ENCODE results near the gene APPL2. TPM values are rescaled to one million over a fixed set of nuclear protein-coding genes. Genes with fewer than 3 reads are reported as not detected.
"Not testable (repeated sequence)": the region's sequence is repeated elsewhere in the genome, so short reads cannot be mapped to it uniquely, and the experiment has no call there.

Gene APPL2
- total RNA-seq, 1 experiment from 2014 or later, result 49.2 TPM

DNA sequence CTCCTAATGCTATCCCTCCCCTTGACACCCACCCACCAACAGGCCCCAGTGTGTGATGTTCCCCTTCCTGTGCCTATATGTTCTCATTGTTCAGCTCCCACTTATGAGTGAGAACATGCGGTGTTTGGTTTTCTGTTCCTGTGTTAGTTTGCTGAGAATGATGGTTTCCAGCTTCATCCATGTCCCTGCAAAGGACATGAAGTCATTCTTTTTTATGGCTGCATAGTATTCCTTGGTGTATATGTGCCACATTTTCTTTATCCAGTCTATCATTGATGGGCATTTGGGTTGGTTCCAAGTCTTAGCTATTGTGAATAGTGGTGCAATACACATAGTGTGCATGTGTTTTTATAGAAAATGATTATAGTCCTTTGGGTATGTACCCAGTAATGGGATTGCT lies 56.9 kb downstream of the APPL2 start:
- POLR2A ChIA-PET; H3K9me3 ChIP-seq; H3K4me1 ChIP-seq; intact Hi-C loops (cut with micrococcal nuclease; ENCODE audit: unreplicated experiment); H3K27ac Mint-ChIP-seq (ENCODE audit: unreplicated experiment); H3K36me3 ChIP-seq (ENCODE audit: control insufficient read depth, insufficient read depth, low read length); H3K27me3 Mint-ChIP-seq (ENCODE audit: insufficient read depth, unreplicated experiment); H3K4me3 ChIP-seq (ENCODE audit: low read depth, low read length); H3K4me1 Mint-ChIP-seq (ENCODE audit: low read depth, unreplicated experiment); CTCF ChIA-PET; DNase-seq; H3K4me3 Mint-ChIP-seq (ENCODE audit: unreplicated experiment); H3K27me3 ChIP-seq (replicated peaks; ENCODE audit: control insufficient read depth, insufficient read depth, low read length): not testable (repeated sequence)
- BruUV-seq (replicated peaks), result TSS peak; percentile 4
- Mint-ChIP-seq H3K9me3 (ENCODE audit: unreplicated experiment) (peaks cover 20% of the 10 kb centered on the region), H3K36me3 (ENCODE audit: insufficient read depth, unreplicated experiment) (peaks cover 68% of the 10 kb centered on the region)

- H3K36me3 Mint-ChIP-seq (ENCODE audit: insufficient read depth, unreplicated experiment), result peaks cover 56% of the 10 kb centered on the region
- H3K4me1 Mint-ChIP-seq (ENCODE audit: low read depth, unreplicated experiment), result no peaks in the 10 kb centered on the region
- ChIA-PET POLR2A (no interaction called here), CTCF (no interaction called here)
- no peaks in the 10 kb centered on the region for H3K27me3 Mint-ChIP-seq (ENCODE audit: insufficient read depth, unreplicated experiment)
- intact Hi-C loops (cut with micrococcal nuclease; ENCODE audit: unreplicated experiment), result no loop called here
- H3K36me3 ChIP-seq (ENCODE audit: control insufficient read depth, insufficient read depth, low read length), result 0 out of 2 replicates have a peak, but pooled peaks cover 1% of the 10 kb centered on the region
- H3K4me1 ChIP-seq, result no peaks in the 10 kb centered on the region
- no peaks in the 10 kb centered on the region for H3K27me3 ChIP-seq (replicated peaks; ENCODE audit: control insufficient read depth, insufficient read depth, low read length)
- TF ChIP-seq CTCF (IDR thresholded peaks at IDR 0.05; ENCODE audit: insufficient read depth in 1 of 2, low read depth in 1 of 2, low read length in 1 of 2, severe bottlenecking in 1 of 2, unreplicated experiment in 1 of 2), result no peak
- H3K9me3 ChIP-seq, result no peaks in the 10 kb centered on the region
- no peak overlapping the region for H3K4me3 Mint-ChIP-seq (ENCODE audit: unreplicated experiment)
- H3K27ac Mint-ChIP-seq (ENCODE audit: unreplicated experiment), result no peak overlapping the region
- peaks cover 10% of the 10 kb centered on the region for H3K9me3 Mint-ChIP-seq (ENCODE audit: unreplicated experiment)
- BruUV-seq (replicated peaks), result no TSS peak
- no peak for DNase-seq
- no peak overlapping the region for H3K4me3 ChIP-seq (ENCODE audit: low read depth, low read length)
These were observed 58.8 kb downstream of the APPL2 start for GRCh38 chr12:105177208-105177607.

- peaks cover 53% of the 10 kb centered on the region for H3K36me3 Mint-ChIP-seq (ENCODE audit: insufficient read depth, unreplicated experiment)
- no peaks in the 10 kb centered on the region for H3K9me3 Mint-ChIP-seq (ENCODE audit: unreplicated experiment)
- BruUV-seq (replicated peaks), result no TSS peak
- POLR2A ChIA-PET, result no interaction called here
- intact Hi-C loops (cut with micrococcal nuclease; ENCODE audit: unreplicated experiment), result no loop called here
- H3K27ac Mint-ChIP-seq (ENCODE audit: unreplicated experiment), result no peak overlapping the region
- Histone ChIP-seq H3K36me3 (ENCODE audit: control insufficient read depth, insufficient read depth, low read length) (0 out of 2 replicates have a peak, but pooled peaks cover 1% of the 10 kb centered on the region), H3K27me3 (replicated peaks; ENCODE audit: control insufficient read depth, insufficient read depth, low read length) (no peaks in the 10 kb centered on the region), H3K4me1 (no peaks in the 10 kb centered on the region), H3K9me3 (no peaks in the 10 kb centered on the region), H3K4me3 (ENCODE audit: low read depth, low read length) (no peak overlapping the region)
- H3K4me1 Mint-ChIP-seq (ENCODE audit: low read depth, unreplicated experiment), result no peaks in the 10 kb centered on the region
- H3K4me3 Mint-ChIP-seq (ENCODE audit: unreplicated experiment), result no peak overlapping the region
- no peak for TF ChIP-seq CTCF (IDR thresholded peaks at IDR 0.05; ENCODE audit: insufficient read depth in 1 of 2, low read depth in 1 of 2, low read length in 1 of 2, severe bottlenecking in 1 of 2, unreplicated experiment in 1 of 2)
- CTCF ChIA-PET, result no interaction called here
- no peaks in the 10 kb centered on the region for H3K27me3 Mint-ChIP-seq (ENCODE audit: insufficient read depth, unreplicated experiment)
- DNase-seq, result no peak
These were observed 60.5 kb downstream of the APPL2 start for GRCh38 chr12:105175397-105175990.

Data from Caco-2 (cell line).